Fibroblast of skin of right biceps (primary cell): ENCODE results near the gene EFHD2.
"Not testable (repeated sequence)": the region's sequence is repeated elsewhere in the genome, so short reads cannot be mapped to it uniquely, and the experiment has no call there.

Experiments used
- DNase-seq: peaks from one replicate; pipeline ENCODE4 v3.0.0-alpha.2; 2013

EFHD2 gene

GRCh38 chr1:15457585-15457984 lies 47.9 kb downstream of the EFHD2 start:
- no peak for DNase-seq

DNA sequence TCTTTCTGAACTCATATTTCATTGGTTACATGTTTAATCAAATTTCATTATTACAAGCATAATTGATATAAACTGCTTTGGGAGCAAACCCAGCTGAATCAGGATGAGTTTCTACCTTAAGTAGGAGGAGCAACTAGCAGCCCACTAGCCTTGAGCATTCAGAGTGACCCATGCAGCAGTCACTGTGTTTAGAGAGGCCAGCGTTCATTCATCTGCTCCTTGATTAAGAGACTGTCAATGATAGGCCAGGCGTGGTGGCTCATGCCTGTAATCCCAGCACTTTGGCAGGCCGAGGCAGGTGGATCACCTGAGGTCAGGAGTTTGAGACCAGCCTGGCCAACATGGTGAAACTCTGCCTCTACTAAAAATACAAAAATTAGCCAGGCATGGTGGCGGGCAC lies 48.7 kb downstream of the EFHD2 start:
- not testable (repeated sequence) for DNase-seq

- DNase-seq: peak; percentile 61
These were observed 50.4 kb downstream of the EFHD2 start for GRCh38 chr1:15459771-15460707.

GRCh38 chr1:15460708-15461095 lies 51.0 kb downstream of the EFHD2 start:
- peak; percentile 25 for DNase-seq

DNA sequence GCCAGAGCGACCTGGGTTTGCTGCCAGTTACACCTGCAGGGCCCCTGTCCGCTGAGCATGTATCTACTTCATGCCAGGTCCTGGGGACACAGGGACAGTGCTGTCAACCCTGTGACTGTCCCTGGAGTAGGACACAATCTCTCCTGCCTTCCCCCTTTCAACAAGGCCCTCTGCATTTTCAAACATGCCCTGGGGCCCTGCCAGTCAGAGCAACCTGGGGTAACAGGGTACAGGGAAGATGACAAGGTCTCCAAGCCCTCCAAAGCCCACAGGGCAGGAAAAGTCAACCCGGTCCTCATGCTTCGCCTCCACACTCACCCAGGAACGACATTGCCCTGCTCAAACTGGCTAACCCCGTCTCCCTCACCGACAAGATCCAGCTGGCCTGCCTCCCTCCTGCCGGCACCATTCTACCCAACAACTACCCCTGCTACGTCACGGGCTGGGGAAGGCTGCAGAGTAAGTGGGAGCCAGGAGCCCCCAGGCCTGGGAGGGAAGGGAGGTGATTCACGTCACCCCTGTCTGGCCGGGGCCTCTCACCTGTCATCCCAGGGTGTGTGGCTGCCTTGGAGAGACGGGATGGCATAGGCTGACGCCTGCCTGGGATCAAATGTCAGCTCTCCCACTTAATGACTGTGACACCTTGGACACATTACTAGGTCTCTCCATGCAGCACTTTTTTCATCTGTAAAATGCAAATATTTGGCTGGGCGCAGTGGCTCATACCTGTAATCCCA lies 53.5 kb downstream of the EFHD2 start:
- DNase-seq: not testable (repeated sequence)

DNA sequence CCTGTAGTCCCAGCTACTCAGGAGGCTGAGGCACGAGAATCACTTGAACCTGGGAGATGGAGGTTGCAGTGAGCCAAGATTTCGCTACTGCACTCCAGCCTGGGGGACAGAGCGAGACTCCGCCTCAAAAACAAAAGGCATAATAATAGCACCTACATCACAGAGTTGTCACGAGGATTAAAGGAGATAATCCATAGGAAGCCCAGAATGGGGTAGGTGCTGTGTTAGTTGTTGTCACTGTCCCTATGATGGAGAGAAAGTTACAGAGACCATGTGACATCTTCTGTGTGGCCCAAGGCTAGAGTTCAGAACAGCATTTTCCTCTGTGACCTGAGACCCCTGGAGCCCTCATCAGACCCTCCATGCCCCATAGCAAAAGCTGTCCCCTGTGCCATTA lies 54.2 kb downstream of the EFHD2 start:
- not testable (repeated sequence) for DNase-seq

DNA sequence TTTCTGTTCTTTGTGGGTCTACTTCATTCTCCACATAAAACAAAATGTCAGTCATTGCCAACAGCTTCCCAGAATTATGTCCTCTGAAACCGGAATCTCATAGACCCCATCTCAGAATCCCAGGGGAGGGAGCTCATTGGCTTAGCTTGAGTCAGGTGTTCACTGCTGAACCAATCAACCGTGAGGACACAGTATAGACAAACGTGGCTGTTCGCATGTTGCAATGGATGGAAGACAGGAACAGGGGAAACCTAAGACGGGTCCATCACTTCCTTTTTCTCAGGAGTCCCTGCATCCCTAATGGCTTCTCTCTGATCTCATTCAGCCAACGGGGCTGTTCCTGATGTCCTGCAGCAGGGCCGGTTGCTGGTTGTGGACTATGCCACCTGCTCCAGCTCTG lies 56.0 kb downstream of the EFHD2 start:
- no peak for DNase-seq

DNA sequence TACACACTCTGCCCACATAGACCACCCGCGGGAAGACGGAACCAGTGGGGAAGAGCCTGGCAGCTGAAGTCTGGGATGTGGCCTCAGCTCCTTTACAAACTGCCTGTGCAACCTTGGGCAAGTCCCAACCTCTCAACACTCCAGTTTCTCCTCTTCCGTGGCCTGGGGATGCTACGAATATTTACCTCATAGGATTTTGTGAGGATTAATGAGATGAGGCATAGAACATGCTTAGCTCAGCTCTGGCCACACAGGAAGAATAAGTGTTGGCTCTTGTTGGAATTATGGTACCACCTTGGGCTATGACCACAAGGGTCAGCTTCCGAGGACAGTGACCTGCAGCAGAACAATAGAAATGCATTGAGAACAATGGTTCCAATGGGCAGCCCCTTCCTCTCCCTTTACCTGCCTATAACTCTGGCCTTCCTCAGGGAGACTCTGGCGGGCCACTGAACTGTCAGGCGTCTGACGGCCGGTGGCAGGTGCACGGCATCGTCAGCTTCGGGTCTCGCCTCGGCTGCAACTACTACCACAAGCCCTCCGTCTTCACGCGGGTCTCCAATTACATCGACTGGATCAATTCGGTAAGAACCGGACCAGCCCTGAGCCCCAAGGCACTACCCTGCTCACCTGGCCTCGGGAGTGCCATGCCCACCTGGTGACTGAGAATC lies 57.4 kb downstream of the EFHD2 start:
- not testable (repeated sequence) for DNase-seq

- no peak for DNase-seq
These were observed 58.5 kb downstream of the EFHD2 start for GRCh38 chr1:15468145-15468544.

DNA sequence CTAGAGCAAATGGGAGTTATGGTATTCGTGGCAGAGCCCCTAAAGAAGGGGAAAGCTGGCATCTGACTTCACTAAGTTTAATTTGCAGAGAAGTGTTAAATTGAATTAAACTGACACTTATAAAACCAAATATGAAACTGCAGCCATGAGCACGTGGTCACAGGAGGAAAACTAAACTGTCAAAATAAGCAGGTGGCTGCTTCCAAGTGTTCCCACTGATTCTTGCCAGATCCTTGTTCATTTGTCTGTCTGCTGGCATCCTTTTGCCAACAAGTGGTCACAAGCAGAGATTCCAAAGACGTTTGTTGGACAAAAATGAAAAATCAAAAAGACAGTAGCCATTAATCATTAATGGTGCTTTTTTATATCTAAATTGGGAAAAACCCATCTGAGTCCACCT lies 59.7 kb downstream of the EFHD2 start:
- no peak for DNase-seq

DNA sequence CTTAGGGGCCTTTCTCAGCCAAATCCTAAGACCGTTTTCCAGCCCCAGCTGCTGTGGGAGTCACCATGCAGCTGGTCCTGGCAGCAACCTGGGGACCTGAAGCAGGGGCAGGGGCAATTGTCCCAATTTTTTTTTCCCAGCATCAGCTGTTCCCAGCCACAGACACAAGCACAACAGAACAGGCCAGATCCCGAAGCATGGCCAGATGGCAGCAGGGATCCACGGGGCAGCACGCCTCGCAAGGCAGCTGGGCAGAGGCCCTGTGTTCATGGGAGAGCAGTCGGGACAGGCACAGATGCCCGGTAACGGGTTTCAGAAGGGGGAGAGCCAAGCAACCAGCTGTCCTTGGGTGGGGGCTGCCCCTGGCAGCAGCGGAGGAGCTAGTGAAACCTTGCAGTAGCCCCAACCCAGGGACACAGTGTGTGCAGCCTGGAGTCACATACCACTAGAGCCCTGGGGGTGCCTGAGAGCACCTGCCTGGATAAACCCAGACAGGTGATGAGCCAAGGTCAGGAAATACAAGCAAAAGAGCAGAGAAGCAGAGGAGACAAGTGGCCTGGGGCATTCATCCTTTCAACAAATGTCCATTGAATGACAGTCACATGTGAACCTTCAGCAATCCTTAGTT lies 60.2 kb downstream of the EFHD2 start:
- not testable (repeated sequence) for DNase-seq

GRCh38 chr1:15471067-15471466 lies 61.4 kb downstream of the EFHD2 start:
- not testable (repeated sequence) for DNase-seq

GRCh38 chr1:15471723-15472122 lies 62.0 kb downstream of the EFHD2 start:
- DNase-seq: not testable (repeated sequence)

DNA sequence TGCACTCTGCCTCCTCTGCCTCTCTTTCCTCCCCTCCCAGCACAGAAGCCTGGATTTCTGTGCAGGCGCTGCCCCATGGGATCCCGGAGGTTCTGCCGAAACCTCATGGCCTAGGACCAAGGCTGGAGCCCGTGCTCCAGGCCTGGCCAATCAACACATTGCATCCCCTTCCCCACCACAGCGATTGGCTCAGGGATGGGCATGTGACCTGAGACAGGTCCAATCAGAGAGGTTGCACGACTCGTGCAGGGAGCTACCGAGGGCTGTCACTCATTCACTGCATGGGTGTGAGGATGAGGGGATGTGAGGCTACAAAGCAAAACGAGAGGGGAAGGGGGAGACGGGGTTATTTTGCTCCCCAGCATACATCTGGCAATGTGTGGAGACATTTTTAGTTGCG lies 62.9 kb downstream of the EFHD2 start:
- no peak for DNase-seq

GRCh38 chr1:15475752-15476314 lies 66.1 kb downstream of the EFHD2 start, which contains the start of gene CELA2B:
TSS of gene CELA2B (plus strand) at chr1:15476104. CDS start at chr1:15476126, 22 bp downstream.
- DNase-seq: no peak

- no peak for DNase-seq
These were observed 67.2 kb downstream of the EFHD2 start for GRCh38 chr1:15476927-15477326.

- DNase-seq: no peak
These were observed 68.0 kb downstream of the EFHD2 start for GRCh38 chr1:15477646-15478212.
